ENCODE measurements around the gene PPFIBP2. TPM values are rescaled to one million over a fixed set of nuclear protein-coding genes. Genes with fewer than 3 reads are reported as not detected.

The PPFIBP2 gene
- total RNA-seq (2021; ENCODE audit: unreplicated experiment) (5.7 TPM), Bru-seq, nascent RNA (percentile 40 among the genes with signal in this experiment), BruChase-seq, experiment 1, labeled RNA remaining after a 6-hour chase (percentile 24 among the genes with signal in this experiment), BruChase-seq, experiment 2, labeled RNA remaining after a 2-hour chase (percentile 33 among the genes with signal in this experiment)
- polyA plus RNA-seq (2012), result 3.8 and 5.9 TPM in 2 replicates
- long read RNA-seq, partial matches to known transcripts, result 1 of 5 reads
- long read RNA-seq, other reads (novel, unspliced or antisense), result 1 of 5 reads

GRCh38 chr11:7513234-7514098, at the start of gene PPFIBP2:
PPFIBP2 (plus strand) TSS chr11:7513999; CDS start chr11:7549476, 35,477 bp downstream.
- peak within 1 kb of the TSS; percentile 50 for H3K9ac ChIP-seq (ENCODE audit: low read length)
- peak within 1 kb of the TSS; percentile 63; the same call in 1 of the 2 replicates for H3K27ac ChIP-seq (ENCODE audit: low read depth, low read length)
- POLR2A ChIA-PET, result no interaction called here

More at GRCh38 chr11:7513234-7514098, at the start of gene PPFIBP2:
- no peaks in the 10 kb centered on the region for H4K20me1 ChIP-seq (ENCODE audit: insufficient read depth)
- H3K4me3 ChIP-seq (replicated peaks in 1 of 2; ENCODE audit: low read depth in 1 of 2, low read length in 2 of 2), result peak within 1 kb of the TSS; percentile 54 to 74
- H3K79me2 ChIP-seq (ENCODE audit: insufficient read depth, low read length), result no peaks in the 10 kb centered on the region
- DNase-seq (ENCODE audit: low read depth, low spot score) (peak; percentile 40), ATAC-seq (peak; percentile 92)
- peak within 1 kb of the TSS; percentile 93 for H3K4me2 ChIP-seq (ENCODE audit: low read length)
- peaks cover 8 to 19% of the 10 kb centered on the region in 2 experiments; a peak in 3 of 4 replicates for H3K4me1 ChIP-seq (ENCODE audit: control insufficient read depth in 1 of 2, insufficient read depth in 2 of 2, low read length in 2 of 2)
- RAD21 ChIA-PET (ENCODE audit: low non-redundant PET in 1 of 2, low total read pairs in 2 of 2, uncharacterized antibody in 2 of 2, unreplicated experiment in 2 of 2), result interaction anchor here (0.8 to 1.2 kb wide), 2 partner anchors 144 to 152 kb away, joined by 3 to 4 read pairs; no protein-coding TSS in a partner anchor
- H3K27me3 ChIP-seq (ENCODE audit: insufficient read depth, low read length), result no peaks in the 10 kb centered on the region; the same call in 1 of the 2 replicates
- no TSS peak for BruUV-seq (replicated peaks)
- intact Hi-C loops (cut with micrococcal nuclease), result loop anchor here (5.0 kb wide), 1 partner anchor 154 kb away; no protein-coding TSS in a partner anchor
- H2AFZ ChIP-seq (ENCODE audit: low read depth, low read length, poor library complexity, severe bottlenecking), result peak within 1 kb of the TSS; percentile 89
- CTCF ChIA-PET, result interaction anchor here (1.3 to 2.5 kb wide), 3 partner anchors 8 to 144 kb away, joined by 4 to 14 read pairs (median 5); no protein-coding TSS in a partner anchor
- no peaks in the 10 kb centered on the region for H3K9me3 ChIP-seq (ENCODE audit: control insufficient read depth in 1 of 2, insufficient read depth in 1 of 2, low read depth in 1 of 2, low read length in 2 of 2)
- H3K9me2 ChIP-seq (ENCODE audit: insufficient read depth), result no peaks in the 10 kb centered on the region
- no peaks in the 10 kb centered on the region for H3K36me3 ChIP-seq (ENCODE audit: control insufficient read depth in 1 of 2, insufficient read depth in 2 of 2, low read length in 2 of 2)
- TF ChIP-seq MAX (IDR thresholded peaks at IDR 0.05), result no peak
- peak; percentile 65 for TF ChIP-seq RAD21 (IDR thresholded peaks at IDR 0.05; ENCODE audit: low read depth)
- TF ChIP-seq CTCF (IDR thresholded peaks at IDR 0.05 in 2 of 3, conservative IDR thresholded peaks at IDR 0.05 in 1 of 3; ENCODE audit: borderline replicate concordance in 1 of 3, insufficient read depth in 1 of 3, low read depth in 2 of 3, low read length in 2 of 3), result peak; percentile 67 to 74 (median 67); a peak in 5 of 6 replicates
- TF ChIP-seq POLR2AphosphoS5 (IDR thresholded peaks at IDR 0.05; ENCODE audit: low read depth, low read length), result peak; percentile 51
- no peak for TF ChIP-seq CBX3 (IDR thresholded peaks at IDR 0.05; ENCODE audit: low read depth)

Data from HCT116 (cell line).